Neural crest cell (in vitro differentiated cells): ENCODE measurements around the gene ZNF574. TPM values are rescaled to one million over a fixed set of nuclear protein-coding genes. Genes with fewer than 3 reads are reported as not detected.

Experiments used
- DNase-seq: peaks from one replicate; pipeline ENCODE4 v3.0.0; 2021; ENCODE audit warnings: low read depth, mixed read lengths, low spot score
- H3K27ac Mint-ChIP-seq: one replicate; pipeline ENCODE4 v1.8.0; 2021; ENCODE audit warnings: mild to moderate bottlenecking, mixed read lengths; ENCODE audit not compliant: unreplicated experiment
- H3K27me3 Mint-ChIP-seq: 2 replicates; pipeline ENCODE4 v1.8.0; 2021; ENCODE audit warnings: low read depth, mild to moderate bottlenecking, mixed read lengths
- H3K36me3 Mint-ChIP-seq: 2 replicates; pipeline ENCODE4 v1.8.0; 2021; ENCODE audit warnings: low read depth, mild to moderate bottlenecking, mixed read lengths
- H3K4me1 Mint-ChIP-seq: 2 replicates; pipeline ENCODE4 v1.8.0; 2021; ENCODE audit warnings: mixed read lengths
- H3K4me3 Mint-ChIP-seq: one replicate; pipeline ENCODE4 v1.8.0; 2021; ENCODE audit warnings: mild to moderate bottlenecking, mixed read lengths
- H3K9me3 Mint-ChIP-seq: 2 replicates; pipeline ENCODE4 v1.8.0; 2021; ENCODE audit warnings: mixed read lengths
- total RNA-seq: library from RNA; stranded (reverse); gene quantifications from 2 replicates; pipeline ENCODE4 v1.2.1, GENCODE V29; 2021
- TF ChIP-seq, protein P1 (sequence below): fragments of 200-600 bp; sonication (generic); conservative IDR thresholded peaks from 2 replicates; pipeline ENCODE4 v1.5.0; 2021; ENCODE audit warnings: antibody characterized with exemption, mild to moderate bottlenecking

The ZNF574 gene
- total RNA-seq, 1 donor from 2014 or later, result 26.0 TPM

DNA sequence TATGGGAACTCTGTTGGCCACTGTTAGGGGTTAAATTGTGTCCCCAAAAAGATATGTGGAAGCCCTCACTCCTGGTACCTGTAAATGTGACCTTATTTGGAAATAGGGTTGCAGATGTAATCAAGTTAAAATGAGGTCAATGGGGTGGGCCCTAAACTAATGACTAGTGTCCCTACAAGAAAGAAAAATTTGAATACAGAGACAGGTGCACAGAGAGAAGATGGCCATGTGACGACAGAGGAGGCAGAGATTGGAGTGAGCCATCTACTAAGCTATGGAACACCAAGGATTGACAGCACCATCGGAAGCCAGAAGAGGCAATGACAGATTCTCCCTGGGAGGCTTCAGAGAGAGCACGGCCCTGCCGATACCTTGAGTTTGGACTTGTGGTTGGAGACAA is 39.7 kb downstream of the ZNF574 start:
- Mint-ChIP-seq H3K4me3 (no peak overlapping the region), H3K36me3 (no peaks in the 10 kb centered on the region), H3K9me3 (no peaks in the 10 kb centered on the region), H3K4me1 (peaks cover 9% of the 10 kb centered on the region), H3K27ac (no peak overlapping the region), H3K27me3 (peaks cover 3% of the 10 kb centered on the region)
- DNase-seq, result no peak
- TF ChIP-seq, protein P1, sequence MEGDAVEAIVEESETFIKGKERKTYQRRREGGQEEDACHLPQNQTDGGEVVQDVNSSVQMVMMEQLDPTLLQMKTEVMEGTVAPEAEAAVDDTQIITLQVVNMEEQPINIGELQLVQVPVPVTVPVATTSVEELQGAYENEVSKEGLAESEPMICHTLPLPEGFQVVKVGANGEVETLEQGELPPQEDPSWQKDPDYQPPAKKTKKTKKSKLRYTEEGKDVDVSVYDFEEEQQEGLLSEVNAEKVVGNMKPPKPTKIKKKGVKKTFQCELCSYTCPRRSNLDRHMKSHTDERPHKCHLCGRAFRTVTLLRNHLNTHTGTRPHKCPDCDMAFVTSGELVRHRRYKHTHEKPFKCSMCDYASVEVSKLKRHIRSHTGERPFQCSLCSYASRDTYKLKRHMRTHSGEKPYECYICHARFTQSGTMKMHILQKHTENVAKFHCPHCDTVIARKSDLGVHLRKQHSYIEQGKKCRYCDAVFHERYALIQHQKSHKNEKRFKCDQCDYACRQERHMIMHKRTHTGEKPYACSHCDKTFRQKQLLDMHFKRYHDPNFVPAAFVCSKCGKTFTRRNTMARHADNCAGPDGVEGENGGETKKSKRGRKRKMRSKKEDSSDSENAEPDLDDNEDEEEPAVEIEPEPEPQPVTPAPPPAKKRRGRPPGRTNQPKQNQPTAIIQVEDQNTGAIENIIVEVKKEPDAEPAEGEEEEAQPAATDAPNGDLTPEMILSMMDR, result no peak

DNA sequence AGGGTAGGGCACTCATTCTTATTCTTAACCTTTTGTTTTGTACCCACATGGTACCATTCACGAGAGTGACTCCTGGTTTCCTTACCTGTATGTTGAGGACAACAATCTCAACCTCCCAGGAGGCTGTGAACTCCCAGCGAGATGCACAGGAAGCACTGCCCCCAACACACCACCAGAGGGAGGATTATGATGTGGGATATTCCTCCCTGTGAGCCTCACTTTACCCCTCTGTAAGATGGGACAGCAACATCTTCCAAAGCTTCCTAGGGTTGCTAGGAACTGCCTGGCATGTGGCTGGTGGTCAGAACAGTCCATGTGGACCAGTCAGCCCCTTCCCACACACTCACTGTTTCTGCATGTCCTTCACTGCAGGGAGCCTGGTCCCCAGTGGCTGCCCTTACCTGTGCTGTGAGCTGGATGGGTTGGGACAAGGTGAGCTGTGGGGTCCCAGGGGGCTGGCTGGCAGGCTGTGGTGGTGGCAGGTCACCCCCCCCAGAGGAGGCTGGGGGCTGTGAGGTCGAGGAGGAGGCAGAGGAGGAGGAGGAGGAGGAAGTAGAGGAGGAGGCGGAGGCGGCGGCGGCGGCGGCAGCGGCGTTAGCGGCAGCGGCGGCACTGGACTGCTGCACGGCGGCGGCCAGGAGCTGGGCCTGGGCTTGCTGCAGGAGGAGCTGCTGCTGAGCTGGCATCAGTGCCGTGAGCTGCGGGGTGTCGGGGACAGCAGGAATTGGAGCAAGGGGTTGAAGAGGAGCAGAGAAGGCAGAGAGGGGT is 40.5 kb downstream of the ZNF574 start:
- no peaks in the 10 kb centered on the region for H3K36me3 Mint-ChIP-seq
- no peaks in the 10 kb centered on the region for H3K9me3 Mint-ChIP-seq
- H3K27ac Mint-ChIP-seq, result no peak overlapping the region
- TF ChIP-seq, protein P1, result no peak
- no peak overlapping the region for H3K4me3 Mint-ChIP-seq
- H3K4me1 Mint-ChIP-seq, result peaks cover 9% of the 10 kb centered on the region
- no peaks in the 10 kb centered on the region for H3K27me3 Mint-ChIP-seq
- no peak for DNase-seq

DNA sequence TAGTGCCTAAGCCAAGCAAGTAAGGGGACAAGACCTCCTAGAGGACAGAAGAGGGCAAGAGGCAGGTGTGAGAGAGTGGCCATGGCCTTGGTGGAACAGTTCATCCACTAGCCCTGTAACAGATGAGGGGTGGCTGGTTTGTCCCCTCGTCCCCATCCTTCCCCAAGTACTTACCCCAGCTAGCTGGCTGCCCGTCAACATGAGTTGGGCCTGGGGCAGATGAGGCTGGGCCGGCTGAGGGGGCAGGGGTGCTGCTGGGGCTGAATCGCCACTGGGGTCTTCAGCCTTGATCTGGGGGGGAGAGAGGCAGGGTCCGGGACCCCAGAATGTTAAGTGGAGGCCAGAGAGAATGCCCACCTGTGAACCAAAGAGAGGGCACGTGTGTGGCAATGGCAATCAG is 41.1 kb downstream of the ZNF574 start:
- TF ChIP-seq, protein P1, result no peak
- Mint-ChIP-seq H3K4me3 (no peak overlapping the region), H3K27me3 (no peaks in the 10 kb centered on the region), H3K4me1 (peaks cover 9% of the 10 kb centered on the region), H3K9me3 (no peaks in the 10 kb centered on the region), H3K27ac (no peak overlapping the region), H3K36me3 (no peaks in the 10 kb centered on the region)
- no peak for DNase-seq

DNA sequence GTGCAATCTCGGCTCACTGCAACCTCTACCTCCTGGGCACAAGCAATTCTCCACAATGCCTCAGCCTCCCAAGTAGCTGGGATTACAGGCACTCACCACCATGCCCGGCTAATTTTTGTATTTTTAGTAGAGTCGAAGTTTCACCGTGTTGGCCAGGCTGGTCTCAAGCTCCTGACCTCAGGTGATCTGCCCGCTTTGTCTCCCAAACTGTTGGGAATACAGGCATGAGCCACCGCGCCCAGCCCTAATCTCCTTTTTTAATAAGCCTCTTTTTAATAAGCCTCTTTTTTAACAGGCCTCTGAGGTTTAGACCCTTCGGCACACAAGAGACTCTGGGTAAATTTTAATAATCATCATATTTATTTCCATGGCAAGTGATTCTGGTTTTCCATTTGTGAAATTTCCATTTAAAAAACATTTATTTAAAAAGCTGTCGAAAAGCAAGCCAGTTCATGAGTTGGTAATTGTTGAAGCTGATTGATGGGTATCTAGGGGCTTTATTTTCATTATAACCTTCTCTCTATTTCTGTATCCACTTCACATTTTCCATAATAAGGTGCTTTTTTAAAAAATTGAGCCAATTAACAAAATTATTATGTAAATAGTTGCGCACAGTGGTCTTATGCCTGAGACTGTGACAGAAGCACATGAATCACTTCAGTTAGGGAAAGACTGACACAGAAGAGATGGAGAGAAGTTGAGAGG is 44.5 kb downstream of the ZNF574 start:
- Mint-ChIP-seq H3K4me1 (no peaks in the 10 kb centered on the region), H3K27me3 (peaks cover 11% of the 10 kb centered on the region), H3K27ac (no peak overlapping the region), H3K4me3 (no peak overlapping the region), H3K9me3 (no peaks in the 10 kb centered on the region), H3K36me3 (no peaks in the 10 kb centered on the region)
- no peak for DNase-seq
- TF ChIP-seq, protein P1, result no peak

DNA sequence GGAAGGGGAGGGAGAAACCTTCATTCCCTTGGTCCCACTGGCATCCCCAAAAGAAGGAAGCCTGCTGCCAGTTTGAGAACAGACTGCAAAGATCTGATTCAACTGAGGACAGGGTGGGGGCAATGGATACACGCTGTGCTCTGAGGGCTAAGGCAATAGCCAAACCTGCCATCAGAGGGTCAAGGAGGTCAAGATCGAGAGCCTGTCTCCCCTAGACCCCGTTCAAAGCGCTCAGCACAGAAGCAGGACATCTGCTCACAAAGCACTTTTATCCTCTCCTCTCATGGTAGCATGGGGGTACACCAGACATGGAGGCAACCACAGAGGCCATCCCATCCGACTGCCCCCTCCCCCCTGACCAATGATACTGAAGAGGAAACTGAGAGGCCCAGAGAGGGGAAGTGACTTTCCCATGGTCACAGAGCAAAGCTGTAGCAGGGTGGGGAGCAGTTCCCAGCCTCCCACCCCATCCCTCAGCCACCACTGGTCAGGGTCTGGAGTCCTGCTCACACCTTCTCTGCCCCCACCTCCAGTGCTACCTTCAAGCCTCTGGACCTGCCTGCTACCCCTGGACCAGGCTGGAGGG is 45.2 kb downstream of the ZNF574 start:
- no peak overlapping the region for H3K4me3 Mint-ChIP-seq
- no peaks in the 10 kb centered on the region for H3K9me3 Mint-ChIP-seq
- H3K36me3 Mint-ChIP-seq, result no peaks in the 10 kb centered on the region
- peaks cover 15% of the 10 kb centered on the region for H3K27me3 Mint-ChIP-seq
- no peaks in the 10 kb centered on the region for H3K4me1 Mint-ChIP-seq
- H3K27ac Mint-ChIP-seq, result no peak overlapping the region
- no peak for DNase-seq
- TF ChIP-seq, protein P1, result no peak
